Adrenal gland (tissue), 5 donors: ENCODE data around the gene PDSS1.

Experiments used
- CTCF ChIP-seq, 6 experiments: fragments of 450-650 bp in 4 of 6; fragments of 200-600 bp in 2 of 6; sonication (generic) in 1 of 6; IDR thresholded peaks; 1 replicate in 5 of 6; 2 replicates in 1 of 6; pipeline versions ENCODE4 v1.5.1 to v1.8.0; 2016 to 2021; ENCODE audit warnings: antibody characterized with exemption in 6 of 6, mild to moderate bottlenecking in 2 of 6, moderate library complexity in 1 of 6
- POLR2A ChIP-seq, 2 donors: fragments of 450-650 bp; IDR thresholded peaks; one replicate each; pipeline ENCODE4 v1.6.1; 2017; ENCODE audit warnings: antibody characterized with exemption in 2 of 2, mild to moderate bottlenecking in 2 of 2, moderate library complexity in 1 of 2
- donor health status: DM: no; HTN: no; CAD: no.

GRCh38 chr10:26738301-26738911 lies 40.9 kb downstream of the PDSS1 start:
- TF ChIP-seq CTCF (IDR thresholded peaks at IDR 0.05) (no peak), POLR2A (IDR thresholded peaks at IDR 0.05) (no peak)
